GM18508 (cell line): ENCODE measurements around the gene TSNAX.
"Not testable (repeated sequence)": the region's sequence is repeated elsewhere in the genome, so short reads cannot be mapped to it uniquely, and the experiment has no call there.

ENCODE experiments used
- ATAC-seq: cut with Tn5 transposase; IDR thresholded peaks from one replicate; pipeline ENCODE4 v1.9.1; 2021; ENCODE audit warnings: moderate number of reproducible peaks; ENCODE audit not compliant: insufficient read depth, unreplicated experiment

Gene TSNAX

GRCh38 chr1:231557898-231558707 lies 29.6 kb downstream of the TSNAX start:
- no peak for ATAC-seq

- no peak for ATAC-seq
These were observed 30.3 kb downstream of the TSNAX start for GRCh38 chr1:231558708-231559185.

GRCh38 chr1:231561647-231562383 lies 33.3 kb downstream of the TSNAX start:
- no peak for ATAC-seq

- ATAC-seq, result no peak
These were observed 34.8 kb downstream of the TSNAX start for GRCh38 chr1:231563247-231563646.

- no peak for ATAC-seq
These were observed 35.9 kb downstream of the TSNAX start for GRCh38 chr1:231564373-231564772.

GRCh38 chr1:231566496-231566895 lies 38.0 kb downstream of the TSNAX start:
- ATAC-seq, result no peak

GRCh38 chr1:231570262-231570661 lies 41.8 kb downstream of the TSNAX start:
- not testable (repeated sequence) for ATAC-seq

- ATAC-seq, result no peak
These were observed 43.4 kb downstream of the TSNAX start for GRCh38 chr1:231571904-231572303.

- no peak for ATAC-seq
These were observed 47.0 kb downstream of the TSNAX start for GRCh38 chr1:231575472-231575871.

- no peak for ATAC-seq
These were observed 48.6 kb downstream of the TSNAX start for GRCh38 chr1:231576804-231577718.

GRCh38 chr1:231580874-231581273 lies 52.4 kb downstream of the TSNAX start:
- no peak for ATAC-seq

- no peak for ATAC-seq
These were observed 53.4 kb downstream of the TSNAX start for GRCh38 chr1:231581859-231582258.

GRCh38 chr1:231583376-231583775 lies 54.9 kb downstream of the TSNAX start:
- no peak for ATAC-seq

- no peak for ATAC-seq
These were observed 55.6 kb downstream of the TSNAX start for GRCh38 chr1:231584117-231584516.

- ATAC-seq, result no peak
These were observed 56.5 kb downstream of the TSNAX start for GRCh38 chr1:231584921-231585320.

- ATAC-seq, result no peak
These were observed 62.2 kb downstream of the TSNAX start for GRCh38 chr1:231590453-231591198.

GRCh38 chr1:231591466-231591865 lies 63.0 kb downstream of the TSNAX start:
- no peak for ATAC-seq

- ATAC-seq, result no peak
These were observed 64.3 kb downstream of the TSNAX start for GRCh38 chr1:231592809-231593208.

GRCh38 chr1:231593264-231593663 lies 64.8 kb downstream of the TSNAX start:
- not testable (repeated sequence) for ATAC-seq

- ATAC-seq, result no peak
These were observed 65.7 kb downstream of the TSNAX start for GRCh38 chr1:231594123-231594522.
